Ecto neural progenitor cell (in vitro differentiated cells): ENCODE results near the gene MROH2A.
"Not testable (repeated sequence)": the region's sequence is repeated elsewhere in the genome, so short reads cannot be mapped to it uniquely, and the experiment has no call there.

Experiments used
- DNase-seq: peaks from one replicate; pipeline ENCODE4 v3.0.0-alpha.2; 2018; ENCODE audit warnings: low spot score

The MROH2A gene

DNA sequence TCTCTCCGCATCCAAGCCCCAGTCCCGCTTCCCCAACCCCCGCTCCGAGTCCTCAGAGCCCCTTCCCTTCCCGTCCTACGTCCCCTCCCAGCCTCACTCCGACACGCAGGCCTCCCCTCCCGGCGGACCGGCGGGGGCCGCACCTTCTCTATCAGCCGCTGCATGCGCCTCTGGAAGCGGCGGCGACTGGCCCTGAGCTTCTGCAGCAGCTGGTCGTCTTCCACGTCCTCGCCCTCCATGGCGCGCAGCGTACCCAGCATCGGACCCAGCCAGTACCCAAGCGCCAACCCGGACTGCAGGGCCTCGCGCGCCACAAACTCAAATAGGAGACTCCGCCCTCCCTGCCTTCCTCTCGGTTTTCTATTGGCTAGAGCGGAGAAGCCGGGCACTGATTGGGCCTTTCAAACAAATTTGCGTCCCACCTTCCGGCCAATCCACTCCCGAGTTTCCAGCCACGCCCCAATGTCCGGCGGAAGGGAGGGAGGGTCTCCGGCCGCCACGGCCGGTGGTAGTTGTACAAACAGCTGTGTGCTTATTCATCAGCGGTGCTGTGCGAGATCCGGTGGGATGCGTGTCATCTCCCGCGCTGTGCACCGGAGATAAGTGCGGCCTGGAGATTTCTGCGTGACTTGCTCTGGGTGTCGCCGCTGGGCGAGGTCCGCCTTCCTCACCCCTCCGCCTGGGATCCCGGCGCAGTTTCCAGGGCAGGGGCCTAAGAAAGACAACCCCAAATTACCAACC is 76.3 kb downstream of the MROH2A start, which contains the start of gene HJURP:
Gene HJURP, minus strand, starts transcription at position 295 of the 741 bp plus-strand sequence. Its CDS starts 35 bp downstream, at position 260.
- DNase-seq, result peak; percentile 95

- no peak for DNase-seq
These were observed 77.2 kb downstream of the MROH2A start for GRCh38 chr2:233855345-233855744.

GRCh38 chr2:233856184-233856583 is 78.1 kb downstream of the MROH2A start:
- no peak for DNase-seq

- no peak for DNase-seq
These were observed 79.5 kb downstream of the MROH2A start for GRCh38 chr2:233857511-233858141.

DNA sequence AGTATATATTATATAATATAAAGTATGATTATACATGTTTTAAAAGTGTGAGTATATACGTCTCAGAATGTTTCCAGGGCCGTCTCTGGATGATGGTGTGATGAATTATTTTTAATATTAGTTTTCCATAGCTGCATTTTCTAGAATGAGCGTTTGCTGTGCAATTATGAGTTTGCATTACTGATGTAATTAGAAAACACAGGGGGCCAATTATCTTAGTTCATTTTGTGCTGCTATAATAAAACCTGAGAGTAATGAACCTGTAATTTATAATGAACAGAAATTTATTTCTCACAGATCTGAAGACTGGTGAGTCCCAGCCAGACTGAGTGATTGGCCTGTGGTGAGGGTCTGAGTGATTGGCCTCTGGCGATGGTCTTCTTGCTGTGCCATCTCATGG is 80.2 kb downstream of the MROH2A start:
- DNase-seq, result no peak

GRCh38 chr2:233862261-233862768 is 84.2 kb downstream of the MROH2A start:
- no peak for DNase-seq

DNA sequence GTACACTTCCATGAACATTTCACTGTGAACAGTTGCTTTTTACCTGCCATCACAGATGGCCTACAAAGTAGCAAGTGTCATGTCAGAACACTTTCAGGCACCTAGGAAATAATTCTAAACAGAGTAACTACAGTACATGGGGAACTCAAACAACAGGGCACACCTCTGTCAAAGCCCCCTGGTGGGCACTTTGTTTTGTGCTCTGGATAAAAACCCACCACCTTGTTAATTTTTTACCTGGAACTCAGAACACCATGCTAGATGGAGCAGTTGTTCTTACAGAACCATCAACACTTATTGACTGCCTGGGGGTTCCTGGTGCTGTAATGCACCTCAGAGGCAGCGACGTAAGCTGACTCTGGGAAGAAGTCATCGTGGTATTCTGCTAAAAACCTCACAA is 87.7 kb downstream of the MROH2A start:
- no peak for DNase-seq

GRCh38 chr2:233866479-233866878 is 88.3 kb downstream of the MROH2A start:
- DNase-seq, result no peak

DNA sequence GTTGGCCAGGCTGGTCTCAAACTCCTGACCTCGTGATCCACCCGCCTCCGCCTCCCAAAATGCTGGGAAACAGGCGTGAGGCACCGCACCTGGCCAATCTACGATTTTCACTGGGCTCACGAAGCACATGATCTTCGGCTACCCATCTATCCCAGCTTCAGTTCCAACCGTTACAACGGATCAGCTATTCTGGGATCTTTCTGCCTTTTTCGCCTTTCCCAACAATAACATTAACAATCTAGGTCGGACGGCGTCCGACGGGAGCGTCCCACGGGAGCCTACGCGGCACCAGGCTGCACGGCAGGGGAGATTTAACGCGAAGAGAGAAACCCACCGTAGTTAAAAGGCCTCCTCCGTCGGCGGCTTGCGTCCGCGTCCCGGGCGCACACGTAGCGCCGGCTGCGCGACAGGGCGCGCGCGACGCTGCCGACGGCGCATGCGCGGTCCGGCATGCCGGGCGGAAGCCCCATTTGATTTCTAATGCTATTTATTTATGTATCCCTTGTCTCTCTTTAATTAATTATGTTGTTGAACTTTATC is 89.9 kb downstream of the MROH2A start, which contains the start of gene MSL3B:
Gene MSL3B, minus strand, starts transcription at position 394 of the 540 bp plus-strand sequence.
- peak; percentile 67 for DNase-seq

- no peak for DNase-seq
These were observed 93.3 kb downstream of the MROH2A start for GRCh38 chr2:233871432-233871831.

- DNase-seq, result not testable (repeated sequence)
These were observed 94.0 kb downstream of the MROH2A start for GRCh38 chr2:233872125-233872524.

DNA sequence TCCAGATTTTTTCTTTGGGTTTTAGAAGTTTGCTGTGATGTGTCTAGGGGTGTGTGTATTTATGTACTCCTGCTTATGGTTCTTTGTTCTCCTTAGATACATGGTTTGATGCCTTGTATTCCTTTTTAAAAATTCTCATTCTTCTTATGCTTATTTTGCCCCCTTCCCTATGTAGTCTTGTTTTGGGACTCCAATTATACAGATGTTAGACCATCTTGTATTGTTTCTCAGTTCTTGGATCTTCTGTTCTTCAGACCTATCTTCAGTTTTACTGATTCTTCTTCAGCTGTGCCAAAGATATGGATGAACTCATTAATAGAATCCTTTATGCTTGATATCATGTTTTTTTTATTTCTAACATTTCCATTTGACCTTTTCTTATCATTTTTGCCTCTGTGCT is 104.2 kb downstream of the MROH2A start:
- DNase-seq, result no peak
